Myocyte (in vitro differentiated cells): Measurements from ENCODE around the gene ARVCF. TPM values are rescaled to one million over a fixed set of nuclear protein-coding genes. Genes with fewer than 3 reads are reported as not detected.

Experiments
- DNase-seq: peaks from one replicate; pipeline ENCODE4 v3.0.0-alpha.2; 2012; ENCODE audit warnings: low read depth
- total RNA-seq: library from RNA; depleted of rRNA; stranded (reverse); fragments of >200 nt; gene quantifications from 2 replicates; pipeline ENCODE4 v1.2.3, GENCODE V29; 2014

ARVCF gene
- total RNA-seq, 1 donor from 2014 or later, result 26.2 TPM

- no peak for DNase-seq
Measured at GRCh38 chr22:20019661-20020532, 3.3 kb upstream of the ARVCF start.

GRCh38 chr22:20018001-20018400 is 1.4 kb upstream of the ARVCF start:
- DNase-seq, result no peak

GRCh38 chr22:20017622-20017958 is 967 bp upstream of the ARVCF start:
- DNase-seq, result no peak

- no peak for DNase-seq
Measured at GRCh38 chr22:20015971-20016733, 471 bp downstream of the ARVCF start.

GRCh38 chr22:20015187-20015625 is 1.4 kb downstream of the ARVCF start:
- no peak for DNase-seq

- DNase-seq, result no peak
Measured at GRCh38 chr22:20014526-20015186, 2.0 kb downstream of the ARVCF start.

- peak; percentile 59 for DNase-seq
Measured at GRCh38 chr22:20013382-20013871, 3.2 kb downstream of the ARVCF start.

GRCh38 chr22:20012741-20013331 is 3.8 kb downstream of the ARVCF start:
- DNase-seq, result no peak

GRCh38 chr22:20011993-20012740 is 4.5 kb downstream of the ARVCF start:
- no peak for DNase-seq

GRCh38 chr22:20011123-20011992 is 5.3 kb downstream of the ARVCF start:
- DNase-seq, result no peak

- DNase-seq, result no peak
Measured at GRCh38 chr22:20010307-20011122, 6.1 kb downstream of the ARVCF start.

- DNase-seq, result no peak
Measured at GRCh38 chr22:20009582-20010306, 6.9 kb downstream of the ARVCF start.

- DNase-seq, result no peak
Measured at GRCh38 chr22:20009018-20009491, 7.6 kb downstream of the ARVCF start.

GRCh38 chr22:20008221-20008995 is 8.2 kb downstream of the ARVCF start:
- no peak for DNase-seq

- DNase-seq, result no peak
Measured at GRCh38 chr22:20004464-20004863, 12.2 kb downstream of the ARVCF start.

- DNase-seq, result no peak
Measured at GRCh38 chr22:20003304-20003703, 13.3 kb downstream of the ARVCF start.

- DNase-seq, result peak; percentile 68
Measured at GRCh38 chr22:20002636-20003035, 14.0 kb downstream of the ARVCF start.
